ENCODE results near the gene PLD4. TPM values are rescaled to one million over a fixed set of nuclear protein-coding genes. Genes with fewer than 3 reads are reported as not detected.
"Not testable (repeated sequence)": the region's sequence is repeated elsewhere in the genome, so short reads cannot be mapped to it uniquely, and the experiment has no call there.

Gene PLD4
- total RNA-seq, 1 donor from 2014 or later, result not detected

DNA sequence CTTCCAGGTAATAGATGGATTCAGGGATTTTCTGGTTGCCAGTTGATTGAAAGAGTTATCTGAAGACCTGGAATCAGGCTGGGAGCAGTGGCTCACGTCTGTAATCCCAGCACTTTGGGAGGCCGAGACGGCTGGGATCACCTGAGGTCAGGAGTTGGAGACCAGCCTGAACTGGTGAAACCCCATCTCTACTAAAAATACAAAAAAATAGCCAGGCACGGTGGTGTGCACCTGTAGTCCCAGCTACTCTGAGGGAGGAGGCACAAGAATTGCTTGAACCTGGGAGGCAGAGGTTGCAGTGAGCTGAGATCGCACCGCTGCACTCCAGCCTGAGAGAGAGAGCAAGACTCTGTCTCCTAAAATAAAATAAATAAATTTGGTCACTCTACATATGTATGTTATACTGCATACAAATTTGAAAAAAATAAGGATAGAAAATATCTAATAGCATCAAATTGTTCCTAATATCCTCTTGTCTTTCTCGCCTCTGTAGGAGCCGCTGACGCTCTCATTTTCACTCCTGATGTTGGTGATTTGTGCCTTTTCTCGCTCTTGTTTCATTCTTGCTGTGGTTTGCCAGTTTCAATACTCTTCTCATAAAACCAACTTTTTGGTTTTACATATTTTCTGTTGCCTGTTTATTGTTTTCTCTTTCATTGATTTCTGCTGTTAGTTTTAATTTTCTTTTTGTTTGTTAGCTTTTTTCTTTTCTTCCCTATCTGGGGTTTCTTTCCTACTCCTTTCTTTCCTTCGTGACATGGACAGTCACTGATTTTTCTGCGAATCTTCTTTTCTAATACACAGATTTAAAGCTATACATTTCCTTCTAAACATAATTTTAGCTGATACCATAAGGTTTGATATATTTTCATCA lies 23.8 kb upstream of the PLD4 start:
- Histone ChIP-seq H3K4me3 (no peak overlapping the region), H3K27ac (no peak overlapping the region), H3K4me1 (peaks cover 7% of the 10 kb centered on the region), H3K36me3 (no peaks in the 10 kb centered on the region), H3K27me3 (no peaks in the 10 kb centered on the region), H3K9me3 (no peaks in the 10 kb centered on the region)
- DNase-seq (ENCODE audit: extremely low spot score in 2 of 2), result no peak
- TF ChIP-seq POLR2A (IDR thresholded peaks at IDR 0.05), result no peak
- intact Hi-C loops (cut with DNase I), result no loop called here

DNA sequence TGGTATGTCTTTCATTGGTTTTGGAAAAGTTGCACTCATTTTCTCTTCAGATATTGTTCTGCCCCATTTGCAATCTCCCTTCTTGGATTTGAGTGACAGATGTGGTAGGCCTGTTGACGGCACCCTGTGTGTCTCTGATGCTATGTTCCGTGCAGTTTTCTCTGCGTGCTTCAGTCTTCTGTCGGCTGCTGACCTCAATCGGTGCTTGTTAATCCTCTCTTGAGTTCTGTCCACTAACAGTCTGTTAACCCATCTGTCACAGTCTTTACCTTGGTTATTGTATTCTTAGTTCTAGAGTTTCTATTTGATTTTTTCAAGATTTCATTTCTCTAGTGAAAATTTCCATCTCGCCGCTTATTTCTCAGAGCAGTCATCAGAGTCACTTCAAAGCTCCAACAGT lies 20.7 kb upstream of the PLD4 start:
- no peaks in the 10 kb centered on the region for H3K4me1 ChIP-seq
- H3K9me3 ChIP-seq, result no peaks in the 10 kb centered on the region
- no peak overlapping the region for H3K27ac ChIP-seq
- DNase-seq (ENCODE audit: extremely low spot score in 2 of 2), result no peak
- intact Hi-C loops (cut with DNase I), result no loop called here
- H3K27me3 ChIP-seq, result no peaks in the 10 kb centered on the region
- no peak overlapping the region for H3K4me3 ChIP-seq
- no peaks in the 10 kb centered on the region for H3K36me3 ChIP-seq
- TF ChIP-seq CTCF (IDR thresholded peaks at IDR 0.05), result no peak
- no peak for TF ChIP-seq POLR2A (IDR thresholded peaks at IDR 0.05)
- TF ChIP-seq POLR2AphosphoS5 (IDR thresholded peaks at IDR 0.05; ENCODE audit: insufficient read depth in 1 of 2, low read depth in 1 of 2), result no peak

DNA sequence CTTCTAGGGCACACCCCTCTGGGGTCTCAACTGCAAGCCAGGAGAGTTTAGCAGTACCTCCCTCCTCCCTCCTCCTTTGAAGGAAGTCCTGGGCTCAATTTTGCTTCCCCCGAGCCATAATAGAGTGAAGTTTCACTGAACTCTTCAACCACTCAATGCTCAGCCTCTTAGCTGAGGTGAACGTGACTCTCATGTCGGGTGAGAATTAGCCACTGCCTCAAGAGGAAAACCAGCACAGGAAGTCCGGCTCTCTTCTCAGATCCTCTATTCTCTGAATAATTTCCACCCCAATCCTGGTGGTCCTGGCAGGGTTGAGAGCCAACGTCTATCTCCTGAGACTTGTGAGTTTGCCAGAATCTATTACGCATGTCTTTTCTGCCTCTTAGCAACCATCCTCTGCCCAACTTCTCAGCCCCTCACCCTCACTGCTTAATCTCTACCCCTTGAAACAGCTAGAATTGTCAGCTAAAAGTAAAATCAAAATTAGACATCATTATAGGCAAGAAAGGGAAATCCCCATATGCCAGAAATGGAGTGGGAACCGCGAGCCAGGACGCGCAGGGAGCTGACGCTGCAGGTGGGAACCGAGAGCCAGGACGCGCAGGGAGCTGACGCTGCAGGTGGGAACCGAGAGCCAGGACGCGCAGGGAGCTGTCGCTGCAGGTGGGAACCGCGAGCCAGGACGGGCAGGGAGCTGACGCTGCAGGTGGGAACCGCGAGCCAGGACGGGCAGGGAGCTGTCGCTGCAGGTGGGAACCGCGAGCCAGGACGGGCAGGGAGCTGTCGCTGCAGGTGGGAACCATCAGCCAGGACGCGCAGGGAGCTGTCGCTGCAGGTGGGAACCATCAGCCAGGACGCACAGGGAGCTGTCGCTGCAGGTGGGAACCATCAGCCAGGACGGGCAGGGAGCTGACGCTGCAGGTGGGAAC lies 19.8 kb upstream of the PLD4 start:
- DNase-seq (ENCODE audit: extremely low spot score in 2 of 2); intact Hi-C loops (cut with DNase I); H3K27me3 ChIP-seq; H3K4me3 ChIP-seq; H3K27ac ChIP-seq; H3K36me3 ChIP-seq; H3K9me3 ChIP-seq; H3K4me1 ChIP-seq: not testable (repeated sequence)

DNA sequence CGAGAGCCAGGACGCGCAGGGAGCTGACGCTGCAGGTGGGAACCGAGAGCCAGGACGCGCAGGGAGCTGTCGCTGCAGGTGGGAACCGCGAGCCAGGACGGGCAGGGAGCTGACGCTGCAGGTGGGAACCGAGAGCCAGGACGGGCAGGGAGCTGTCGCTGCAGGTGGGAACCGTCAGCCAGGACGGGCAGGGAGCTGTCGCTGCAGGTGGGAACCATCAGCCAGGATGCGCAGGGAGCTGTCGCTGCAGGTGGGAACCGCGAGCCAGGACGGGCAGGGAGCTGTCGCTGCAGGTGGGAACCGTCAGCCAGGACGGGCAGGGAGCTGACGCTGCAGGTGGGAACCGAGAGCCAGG lies 19.1 kb upstream of the PLD4 start:
- H3K36me3 ChIP-seq; DNase-seq (ENCODE audit: extremely low spot score in 2 of 2); H3K4me1 ChIP-seq; H3K9me3 ChIP-seq; H3K4me3 ChIP-seq; H3K27me3 ChIP-seq; intact Hi-C loops (cut with DNase I); H3K27ac ChIP-seq: not testable (repeated sequence)

GRCh38 chr14:104908303-104908702 lies 16.4 kb upstream of the PLD4 start:
- Histone ChIP-seq H3K4me1 (no peaks in the 10 kb centered on the region), H3K9me3 (peaks cover 3% of the 10 kb centered on the region), H3K27ac (no peak overlapping the region), H3K27me3 (no peaks in the 10 kb centered on the region), H3K36me3 (no peaks in the 10 kb centered on the region), H3K4me3 (no peak overlapping the region)
- DNase-seq (ENCODE audit: extremely low spot score in 2 of 2), result no peak
- TF ChIP-seq POLR2AphosphoS5 (IDR thresholded peaks at IDR 0.05; ENCODE audit: insufficient read depth in 1 of 2, low read depth in 1 of 2) (no peak), POLR2A (IDR thresholded peaks at IDR 0.05) (no peak), CTCF (IDR thresholded peaks at IDR 0.05) (no peak)
- intact Hi-C loops (cut with DNase I), result no loop called here

DNA sequence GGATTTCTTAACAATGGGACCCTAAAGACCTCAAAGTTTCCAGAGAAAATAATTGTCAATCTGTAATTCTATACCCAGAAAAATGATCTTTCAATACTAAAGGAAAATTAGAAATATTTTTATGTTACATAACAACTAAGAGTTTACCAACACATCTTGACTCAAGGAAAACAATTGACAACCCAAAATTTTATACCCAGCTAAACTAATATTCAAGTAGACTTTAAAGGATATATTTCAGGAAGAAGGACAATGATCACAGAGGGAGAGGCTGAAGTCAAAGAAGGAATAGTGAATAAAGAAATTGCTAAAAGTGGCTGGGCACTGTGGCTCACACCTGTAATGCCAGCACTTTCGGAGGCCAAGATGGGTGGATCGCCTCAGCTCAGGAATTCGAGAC lies 12.6 kb upstream of the PLD4 start:
- Histone ChIP-seq H3K27me3 (no peaks in the 10 kb centered on the region), H3K36me3 (no peaks in the 10 kb centered on the region), H3K4me3 (no peak overlapping the region), H3K4me1 (no peaks in the 10 kb centered on the region), H3K27ac (no peak overlapping the region), H3K9me3 (peaks cover 3% of the 10 kb centered on the region)
- intact Hi-C loops (cut with DNase I), result no loop called here
- DNase-seq (ENCODE audit: extremely low spot score in 2 of 2), result no peak
- TF ChIP-seq CTCF (IDR thresholded peaks at IDR 0.05) (no peak), POLR2AphosphoS5 (IDR thresholded peaks at IDR 0.05; ENCODE audit: insufficient read depth in 1 of 2, low read depth in 1 of 2) (no peak), POLR2A (IDR thresholded peaks at IDR 0.05) (no peak)
